Vagina (tissue), 2 donors: ENCODE measurements around the gene PLEKHG3.
A peak's percentile ranks its signal among the peaks of the same experiment; 100 is the strongest.

ENCODE experiments used
- POLR2A ChIP-seq, 2 donors: fragments of 450-650 bp; IDR thresholded peaks; one replicate each; pipeline ENCODE4 v1.6.1; 2017; ENCODE audit warnings: antibody characterized with exemption in 2 of 2, mild to moderate bottlenecking in 2 of 2, moderate library complexity in 2 of 2
- POLR2AphosphoS5 ChIP-seq, 2 donors: sonication (generic); formaldehyde crosslinking; IDR thresholded peaks; one replicate each; pipeline ENCODE4 v1.9.0; 2017; ENCODE audit warnings: antibody characterized with exemption in 2 of 2, mild to moderate bottlenecking in 2 of 2, low read depth in 1 of 2; ENCODE audit not compliant: insufficient read depth in 1 of 2
- TF ChIP-seq, protein P1 (sequence below), 3 experiments: fragments of 450-650 bp in 2 of 3; fragments of 200-600 bp in 1 of 3; sonication (generic) in 1 of 3; IDR thresholded peaks; one replicate each; pipeline ENCODE4 v1.5.1; 2017 to 2019; ENCODE audit warnings: antibody characterized with exemption in 3 of 3, mild to moderate bottlenecking in 2 of 3, moderate library complexity in 2 of 3

DNA sequence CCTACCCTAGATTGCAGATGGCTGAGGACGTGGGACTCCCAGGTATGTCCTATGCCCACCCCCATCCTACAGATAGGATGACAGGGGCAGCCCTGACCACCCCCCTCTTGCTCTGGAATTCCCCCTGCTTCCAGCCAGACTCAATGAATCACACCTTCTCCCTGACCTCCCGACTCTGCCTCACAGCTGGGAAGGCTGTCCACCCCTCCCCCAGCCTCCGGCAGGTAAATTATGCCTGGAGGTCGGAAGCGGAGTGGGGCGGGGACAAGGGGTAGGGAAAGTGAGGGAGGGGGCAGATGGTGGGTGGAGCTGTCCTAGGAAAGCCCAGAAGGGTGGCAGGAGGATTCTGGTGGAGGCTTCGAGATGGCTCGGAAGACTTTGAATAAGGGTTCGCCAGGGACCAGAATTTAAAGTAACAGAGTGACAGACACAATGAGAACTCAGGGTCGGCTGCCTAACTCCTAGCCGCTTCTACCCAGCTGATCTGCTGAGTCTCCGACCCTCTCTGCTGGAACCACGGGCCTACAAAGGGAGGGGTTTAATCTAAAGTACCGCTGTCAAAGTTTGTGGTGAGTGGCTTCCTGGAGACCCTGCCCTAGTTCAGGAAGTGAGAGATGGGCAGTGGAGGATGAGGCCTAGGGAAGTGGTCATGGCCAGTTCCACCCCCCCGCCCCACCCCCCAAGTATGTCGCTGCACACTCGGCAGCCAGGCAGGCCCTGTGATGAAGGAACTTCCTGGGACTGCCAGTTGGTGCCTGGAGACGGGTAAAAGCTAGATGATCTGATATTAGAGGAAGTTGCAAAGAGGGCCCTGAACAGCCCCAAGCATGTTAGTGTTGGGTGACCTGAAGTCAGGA, 4.2 kb downstream of the PLEKHG3 start:
- no peak for TF ChIP-seq POLR2A (IDR thresholded peaks at IDR 0.05)
- TF ChIP-seq, protein P1, sequence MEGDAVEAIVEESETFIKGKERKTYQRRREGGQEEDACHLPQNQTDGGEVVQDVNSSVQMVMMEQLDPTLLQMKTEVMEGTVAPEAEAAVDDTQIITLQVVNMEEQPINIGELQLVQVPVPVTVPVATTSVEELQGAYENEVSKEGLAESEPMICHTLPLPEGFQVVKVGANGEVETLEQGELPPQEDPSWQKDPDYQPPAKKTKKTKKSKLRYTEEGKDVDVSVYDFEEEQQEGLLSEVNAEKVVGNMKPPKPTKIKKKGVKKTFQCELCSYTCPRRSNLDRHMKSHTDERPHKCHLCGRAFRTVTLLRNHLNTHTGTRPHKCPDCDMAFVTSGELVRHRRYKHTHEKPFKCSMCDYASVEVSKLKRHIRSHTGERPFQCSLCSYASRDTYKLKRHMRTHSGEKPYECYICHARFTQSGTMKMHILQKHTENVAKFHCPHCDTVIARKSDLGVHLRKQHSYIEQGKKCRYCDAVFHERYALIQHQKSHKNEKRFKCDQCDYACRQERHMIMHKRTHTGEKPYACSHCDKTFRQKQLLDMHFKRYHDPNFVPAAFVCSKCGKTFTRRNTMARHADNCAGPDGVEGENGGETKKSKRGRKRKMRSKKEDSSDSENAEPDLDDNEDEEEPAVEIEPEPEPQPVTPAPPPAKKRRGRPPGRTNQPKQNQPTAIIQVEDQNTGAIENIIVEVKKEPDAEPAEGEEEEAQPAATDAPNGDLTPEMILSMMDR (IDR thresholded peaks at IDR 0.05): no peak
- peak in 1 of 2 donors; percentile 6 for TF ChIP-seq POLR2AphosphoS5 (IDR thresholded peaks at IDR 0.05; ENCODE audit: insufficient read depth in 1 of 2, low read depth in 1 of 2)
